K562 (cell line): ENCODE data around the gene NDUFS6. TPM values are rescaled to one million over a fixed set of nuclear protein-coding genes. Genes with fewer than 3 reads are reported as not detected.

ENCODE experiments used
- ATAC-seq: fragments of 200-7000 bp; cut with Tn5 transposase; 3 replicates; pipeline ENCODE4 v1.9.1; 2020; ENCODE audit warnings: moderate library complexity
- BruUV-seq: library from RNA; stranded (reverse); fragments of 400-500 nt; replicated peaks from 2 replicates; lab custom pipeline; 2021; lab: Mats Ljungman, UMichigan
- CTCF ChIA-PET: fragments of 300-600 bp; formaldehyde crosslinking; extraction: SDS; loops from one replicate; lab custom pipeline; 2021; ENCODE audit warnings: low intra/inter-chr PET ratio; lab: Yijun Ruan, JAX
- POLR2A ChIA-PET: fragments of 300-600, 350-650 bp; sonication (Branson Sonifier 250); formaldehyde crosslinking; extraction: SDS; loops from one replicate; lab custom pipeline; 2021; ENCODE audit warnings: antibody characterized with exemption, inconsistent platforms; lab: Yijun Ruan, JAX
- DNase-seq, 4 experiments: peaks; one replicate each; pipeline versions ENCODE4 v3.0.0 to v3.0.0-alpha.2; 2011 to 2018; ENCODE audit warnings: low spot score in 3 of 4, mixed read lengths in 3 of 4; ENCODE audit errors: extremely low read depth in 1 of 4
- FAIRE-seq: peaks from 2 replicates; lab custom pipeline; 2011; peaks lifted over from hg19 to GRCh38; lab: Jason Lieb, UNC
- H2AFZ ChIP-seq: 2 replicates; pipeline ENCODE4 v1.6.0; 2011; ENCODE audit warnings: low read depth, low read length, control low read depth, inconsistent platforms
- H3K27ac ChIP-seq: fragments of 200-600 bp; 3 replicates; pipeline ENCODE4 v1.8.0; 2011; ENCODE audit warnings: low read depth, mild to moderate bottlenecking, control low read depth, inconsistent platforms, low read length, moderate library complexity, mixed read lengths; ENCODE audit errors: extremely low read depth
- H3K27me3 ChIP-seq, 2 experiments: fragments of 300-600 bp in 1 of 2; 2 replicates in 1 of 2; 3 replicates in 1 of 2; pipeline versions ENCODE4 v1.6.0 to v1.8.0; 2011; ENCODE audit warnings: inconsistent platforms in 2 of 2, low read length in 2 of 2, mild to moderate bottlenecking in 1 of 2, mixed read lengths in 1 of 2, moderate library complexity in 1 of 2; ENCODE audit not compliant: control insufficient read depth in 2 of 2, insufficient read depth in 2 of 2
- H3K36me3 ChIP-seq: fragments of 300-600 bp; 3 replicates; pipeline ENCODE4 v1.8.0; 2011; ENCODE audit warnings: mild to moderate bottlenecking, low read length, inconsistent platforms; ENCODE audit not compliant: control insufficient read depth, insufficient read depth
- H3K4me1 ChIP-seq, 2 experiments: fragments of 200-600 bp in 1 of 2; replicated peaks in 1 of 2; 2 replicates in 1 of 2; 3 replicates in 1 of 2; pipeline versions ENCODE4 v1.5.1 to v1.8.0; 2011; ENCODE audit warnings: inconsistent platforms in 2 of 2, low read length in 2 of 2, mild to moderate bottlenecking in 1 of 2, mixed read lengths in 1 of 2, moderate library complexity in 1 of 2; ENCODE audit not compliant: control insufficient read depth in 2 of 2, insufficient read depth in 2 of 2
- H3K4me2 ChIP-seq: 2 replicates; pipeline ENCODE4 v1.6.1; 2011; ENCODE audit warnings: low read length, control low read depth, inconsistent platforms, mixed read lengths; ENCODE audit not compliant: insufficient read depth
- H3K4me3 ChIP-seq: fragments of 200-600 bp; sonication (generic), shearing (Covaris generic); 2 replicates; pipeline ENCODE4 v1.5.1; 2016; ENCODE audit warnings: control low read depth, inconsistent platforms
- H3K79me2 ChIP-seq: fragments of 200-600 bp; 3 replicates; pipeline ENCODE4 v1.8.0; 2011; ENCODE audit warnings: low read length, inconsistent platforms; ENCODE audit not compliant: control insufficient read depth, insufficient read depth
- H3K9ac ChIP-seq, 2 experiments: 2 replicates each; pipeline versions ENCODE4 v1.6.0 to v1.6.1; 2011; ENCODE audit warnings: low read depth in 2 of 2, low read length in 2 of 2, control low read depth in 1 of 2, inconsistent platforms in 1 of 2, mild to moderate bottlenecking in 1 of 2, mixed read lengths in 1 of 2; ENCODE audit not compliant: insufficient read depth in 1 of 2
- H3K9me1 ChIP-seq: one replicate; pipeline ENCODE4 v1.6.0; 2011; ENCODE audit warnings: inconsistent platforms, mild to moderate bottlenecking, low read length, moderate library complexity; ENCODE audit not compliant: control insufficient read depth, insufficient read depth
- H3K9me3 ChIP-seq: replicated peaks from 2 replicates; pipeline ENCODE4 v1.5.1; 2011; ENCODE audit warnings: low read depth, low read length, inconsistent platforms; ENCODE audit not compliant: control insufficient read depth, insufficient read depth
- H4K20me1 ChIP-seq: replicated peaks from 2 replicates; pipeline ENCODE4 v1.6.1; 2011; ENCODE audit warnings: low read length, inconsistent platforms, mixed read lengths; ENCODE audit not compliant: control insufficient read depth, insufficient read depth
- ARID1B ChIP-seq: fragments of 450-650 bp; IDR thresholded peaks from 2 replicates; pipeline ENCODE4 v1.6.1; 2016; ENCODE audit warnings: antibody characterized with exemption, mild to moderate bottlenecking, inconsistent platforms
- CTBP1 ChIP-seq: fragments of 450-650 bp; IDR thresholded peaks from 2 replicates; pipeline ENCODE4 v1.6.1; 2016; ENCODE audit warnings: borderline replicate concordance
- FOXJ2 ChIP-seq: fragments of 200-800 bp; sonication (Bioruptor generic); IDR thresholded peaks from 2 replicates; pipeline ENCODE4 v1.6.1; 2016; ENCODE audit warnings: missing genetic modification characterization, missing compliant biosample characterization
- NFIX ChIP-seq: fragments of 250-450 bp; sonication (Bioruptor Pico); IDR thresholded peaks from 2 replicates; pipeline ENCODE4 v1.4.0; 2020; ENCODE audit warnings: low read depth, mild to moderate bottlenecking, moderate library complexity
- NFXL1 ChIP-seq: fragments of 450-650 bp; formaldehyde crosslinking; IDR thresholded peaks from 2 replicates; pipeline ENCODE4 v1.4.0; 2021; ENCODE audit warnings: mild to moderate bottlenecking
- WGBS: fragments of 100-300 bp; shearing (Covaris generic); methylation state at CpG from one replicate; pipeline ENCODE4 v1.1.6; 2016; ENCODE audit warnings: low coverage, mixed read lengths; ENCODE audit not compliant: insufficient coverage; ENCODE audit errors: missing lambda C conversion rate; 5-methylcytosine and 5-hydroxymethylcytosine counted together
- in situ Hi-C: fragments of 300-500 bp; cut with MboI; formaldehyde crosslinking; loops from 4 replicates; pipeline ENCODE4 v1.15.0; 2018; ENCODE audit warnings: inconsistent platforms, mixed read lengths
- intact Hi-C: fragments of 100-400 bp; cut with micrococcal nuclease; formaldehyde crosslinking; loops from 2 replicates; pipeline ENCODE4 v1.14.2; 2022
- polyA plus RNA-seq, 8 experiments: library from polyadenylated mRNA; depleted of rRNA in 4 of 8; stranded (reverse) in 5 of 8; unstranded in 3 of 8; fragments of >200 nt; fragmentation: Nextera tagmentation in 2 of 8; fragmentation: Illumina TruSeq in 1 of 8; extraction: Ambion mirVana in 2 of 8; extraction: Trizol in 1 of 8; gene quantifications; 2 replicates each; pipeline versions ENCODE4 v1.2.1 to v1.2.3, GENCODE V29; 2011 to 2014; ENCODE audit warnings: inconsistent platforms in 1 of 8, missing spikeins in 1 of 8
- total RNA-seq, 7 experiments: library from RNA; depleted of rRNA in 6 of 7; stranded (reverse); fragments of >200 nt in 6 of 7; fragmentation: Illumina TruSeq in 2 of 7; extraction: Trizol in 2 of 7; gene quantifications; 2 replicates each; pipeline versions ENCODE4 v1.2.1 to v1.2.3, GENCODE V29; 2011 to 2021; ENCODE audit warnings: low replicate concordance in 1 of 7
- TF ChIP-seq, protein P1 (sequence below): sonication (generic); formaldehyde crosslinking; IDR thresholded peaks from 2 replicates; pipeline ENCODE4 v1.8.0; 2023; ENCODE audit warnings: mild to moderate bottlenecking, missing genetic modification reagents

NDUFS6 gene
- total and polyA plus RNA-seq, 9 of the 15 experiments (the other 6 are each of a cell fraction or from before 2014, with no cell fraction given): 36.1 to 291 (median 77.0) TPM

DNA sequence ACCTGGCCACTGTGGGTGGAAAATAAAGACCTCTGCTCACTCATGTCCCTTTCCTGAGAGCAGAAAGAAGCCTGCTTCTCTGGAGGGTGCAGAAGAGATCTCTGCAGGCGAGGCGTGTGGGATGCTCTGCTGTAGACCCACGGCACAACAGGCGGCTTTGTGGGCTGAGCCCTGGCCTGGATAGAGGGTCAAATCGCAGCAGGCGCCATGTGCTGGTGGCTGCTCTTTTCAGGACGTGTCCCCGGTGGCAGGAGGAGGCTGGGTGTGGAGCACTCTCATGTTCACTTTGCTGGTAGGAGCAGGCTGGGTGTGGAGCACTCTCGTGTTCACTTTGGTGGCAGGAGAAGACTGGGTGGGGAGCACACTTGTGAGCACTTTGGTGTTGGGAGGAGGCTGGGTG lies 46.4 kb downstream of the NDUFS6 start:
- Histone ChIP-seq H3K4me1 (no peaks in the 10 kb centered on the region), H3K27ac (no peak overlapping the region), H3K4me3 (no peak overlapping the region), H3K79me2 (no peaks in the 10 kb centered on the region), H4K20me1 (peaks cover 17% of the 10 kb centered on the region), H3K4me2 (no peak overlapping the region), H3K36me3 (no peaks in the 10 kb centered on the region), H2AFZ (no peak overlapping the region), H3K9me1 (no peaks in the 10 kb centered on the region), H3K9me3 (no peaks in the 10 kb centered on the region), H3K27me3 (peaks cover 33 to 68% of the 10 kb centered on the region in 2 experiments), H3K9ac (no peak overlapping the region)
- ChIA-PET CTCF (no interaction called here), POLR2A (no interaction called here)
- BruUV-seq: no TSS peak
- 0% methylated on average over 9 of the region's 9 CpGs for WGBS
- in situ Hi-C loops: no loop called here
- TF ChIP-seq NFXL1 (CRISPR knock-in tag): no peak
- no peak for TF ChIP-seq NFIX (CRISPR knock-in tag)
- TF ChIP-seq, protein P1, sequence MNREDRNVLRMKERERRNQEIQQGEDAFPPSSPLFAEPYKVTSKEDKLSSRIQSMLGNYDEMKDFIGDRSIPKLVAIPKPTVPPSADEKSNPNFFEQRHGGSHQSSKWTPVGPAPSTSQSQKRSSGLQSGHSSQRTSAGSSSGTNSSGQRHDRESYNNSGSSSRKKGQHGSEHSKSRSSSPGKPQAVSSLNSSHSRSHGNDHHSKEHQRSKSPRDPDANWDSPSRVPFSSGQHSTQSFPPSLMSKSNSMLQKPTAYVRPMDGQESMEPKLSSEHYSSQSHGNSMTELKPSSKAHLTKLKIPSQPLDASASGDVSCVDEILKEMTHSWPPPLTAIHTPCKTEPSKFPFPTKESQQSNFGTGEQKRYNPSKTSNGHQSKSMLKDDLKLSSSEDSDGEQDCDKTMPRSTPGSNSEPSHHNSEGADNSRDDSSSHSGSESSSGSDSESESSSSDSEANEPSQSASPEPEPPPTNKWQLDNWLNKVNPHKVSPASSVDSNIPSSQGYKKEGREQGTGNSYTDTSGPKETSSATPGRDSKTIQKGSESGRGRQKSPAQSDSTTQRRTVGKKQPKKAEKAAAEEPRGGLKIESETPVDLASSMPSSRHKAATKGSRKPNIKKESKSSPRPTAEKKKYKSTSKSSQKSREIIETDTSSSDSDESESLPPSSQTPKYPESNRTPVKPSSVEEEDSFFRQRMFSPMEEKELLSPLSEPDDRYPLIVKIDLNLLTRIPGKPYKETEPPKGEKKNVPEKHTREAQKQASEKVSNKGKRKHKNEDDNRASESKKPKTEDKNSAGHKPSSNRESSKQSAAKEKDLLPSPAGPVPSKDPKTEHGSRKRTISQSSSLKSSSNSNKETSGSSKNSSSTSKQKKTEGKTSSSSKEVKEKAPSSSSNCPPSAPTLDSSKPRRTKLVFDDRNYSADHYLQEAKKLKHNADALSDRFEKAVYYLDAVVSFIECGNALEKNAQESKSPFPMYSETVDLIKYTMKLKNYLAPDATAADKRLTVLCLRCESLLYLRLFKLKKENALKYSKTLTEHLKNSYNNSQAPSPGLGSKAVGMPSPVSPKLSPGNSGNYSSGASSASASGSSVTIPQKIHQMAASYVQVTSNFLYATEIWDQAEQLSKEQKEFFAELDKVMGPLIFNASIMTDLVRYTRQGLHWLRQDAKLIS (CRISPR knock-in tag): no peak
- no peak for TF ChIP-seq CTBP1
- no peak for TF ChIP-seq FOXJ2
- no peak for TF ChIP-seq ARID1B
- FAIRE-seq: no peak
- ATAC-seq: no peak
- DNase-seq: no peak
- intact Hi-C loops: no loop called here
